GM19397 (cell line): ENCODE results near the gene CCDC91.
"Not testable (repeated sequence)": the region's sequence is repeated elsewhere in the genome, so short reads cannot be mapped to it uniquely, and the experiment has no call there.

Experiments
- ATAC-seq: cut with Tn5 transposase; IDR thresholded peaks from one replicate; pipeline ENCODE4 v1.9.1; 2021; ENCODE audit warnings: mild to moderate bottlenecking, moderate library complexity; ENCODE audit not compliant: unreplicated experiment

Gene CCDC91

GRCh38 chr12:28278499-28278898, 88.2 kb downstream of the CCDC91 start:
- no peak for ATAC-seq

GRCh38 chr12:28278960-28279359, 88.7 kb downstream of the CCDC91 start:
- no peak for ATAC-seq

DNA sequence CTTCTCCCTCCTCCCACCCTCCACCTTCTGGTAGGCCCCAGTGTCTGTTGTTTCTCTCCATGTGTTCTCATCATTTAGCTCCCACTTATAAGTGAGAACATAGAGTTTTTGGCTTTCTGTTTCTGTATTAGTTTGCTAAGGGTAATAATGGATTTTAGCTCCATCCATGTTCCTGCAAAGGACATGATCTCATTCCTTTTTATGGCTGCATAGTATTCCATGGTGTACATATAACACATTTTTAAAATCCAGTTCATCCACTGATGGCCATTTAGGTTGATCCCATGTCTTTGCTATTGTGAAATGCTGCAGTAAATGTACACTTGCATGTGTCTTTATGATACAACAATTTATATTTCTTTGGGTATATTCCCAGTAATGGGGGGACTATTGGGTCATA, 96.1 kb downstream of the CCDC91 start:
- ATAC-seq, result no peak

DNA sequence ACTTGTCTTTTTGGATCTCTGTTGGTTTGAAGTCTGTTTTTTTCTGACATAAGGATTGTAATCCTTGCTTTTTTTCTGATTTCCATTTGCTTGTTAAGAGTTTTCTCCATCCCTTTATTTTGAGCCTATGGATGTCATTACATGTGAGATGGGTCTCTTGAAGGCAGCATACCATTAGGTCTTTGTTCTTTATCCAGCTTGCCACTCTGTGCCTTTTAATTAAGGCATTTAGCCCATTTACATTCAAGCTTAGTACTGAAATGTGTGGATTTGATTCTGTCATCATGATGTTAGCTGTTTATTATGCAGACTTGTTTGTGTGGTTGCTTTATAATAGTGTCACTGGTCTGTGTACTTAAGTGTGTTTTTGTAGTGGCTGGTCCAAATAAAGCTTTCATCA, 100.0 kb downstream of the CCDC91 start:
- ATAC-seq, result no peak

DNA sequence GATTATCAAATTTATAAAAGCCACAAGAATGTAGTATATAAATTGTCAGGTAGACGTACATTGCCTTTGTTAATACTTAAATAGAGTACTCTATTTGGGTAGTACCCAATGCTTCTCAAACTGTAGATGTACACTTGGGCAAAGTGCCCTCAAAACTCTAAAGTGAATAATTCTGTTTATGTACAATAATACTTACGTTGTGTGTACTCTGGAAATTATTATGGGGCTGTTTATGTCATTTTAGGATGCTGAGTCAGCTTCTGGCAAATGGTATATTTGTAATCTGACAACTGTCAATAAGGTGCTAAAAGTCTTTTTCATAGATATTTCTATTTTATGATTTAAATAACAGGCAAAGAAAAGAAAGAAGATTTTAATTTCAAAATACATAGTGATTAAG, 102.4 kb downstream of the CCDC91 start:
- no peak for ATAC-seq

GRCh38 chr12:28294300-28294699, 104.0 kb downstream of the CCDC91 start:
- ATAC-seq, result no peak

GRCh38 chr12:28296287-28296686, 106.0 kb downstream of the CCDC91 start:
- no peak for ATAC-seq

DNA sequence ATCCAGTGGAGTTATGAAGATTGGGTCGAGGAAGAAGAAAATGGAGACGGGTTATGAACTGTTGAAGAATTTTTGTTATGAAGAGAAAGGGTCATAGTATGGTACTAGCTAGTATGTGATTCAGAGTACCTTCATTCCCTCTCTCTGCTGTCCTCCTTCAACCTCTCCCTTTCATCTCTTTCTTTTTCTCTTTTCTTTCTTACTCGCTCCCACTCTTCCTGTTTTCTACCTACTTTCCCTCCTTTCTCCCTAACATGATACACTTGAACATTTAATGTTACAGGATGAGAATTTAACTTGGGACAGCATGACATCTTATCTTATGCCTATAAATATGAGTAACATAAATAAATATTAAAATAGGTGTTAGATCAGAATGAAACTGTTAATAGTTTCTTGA, 112.9 kb downstream of the CCDC91 start:
- no peak for ATAC-seq

GRCh38 chr12:28306535-28306934, 116.3 kb downstream of the CCDC91 start:
- ATAC-seq, result no peak

- ATAC-seq, result no peak
Measured at GRCh38 chr12:28308891-28309290, 118.6 kb downstream of the CCDC91 start.

DNA sequence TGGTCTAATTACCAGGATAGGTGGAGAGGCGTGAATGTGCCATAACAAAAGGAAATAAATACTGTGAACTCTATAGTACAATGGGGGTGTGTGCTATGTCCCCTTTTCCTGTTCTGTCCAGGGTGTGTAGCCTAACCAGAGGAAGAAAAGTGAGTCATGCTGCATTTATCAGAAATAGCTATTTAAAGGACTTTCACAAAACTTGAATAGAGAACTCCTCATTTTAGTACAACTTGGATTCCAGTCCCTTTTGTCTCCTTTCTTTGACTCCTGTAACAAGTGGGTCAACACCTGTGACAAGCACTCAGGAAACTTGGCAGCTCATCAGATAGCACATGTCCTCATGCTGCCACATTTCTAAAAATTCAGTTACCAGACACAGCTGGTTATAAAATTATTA, 123.4 kb downstream of the CCDC91 start:
- no peak for ATAC-seq

DNA sequence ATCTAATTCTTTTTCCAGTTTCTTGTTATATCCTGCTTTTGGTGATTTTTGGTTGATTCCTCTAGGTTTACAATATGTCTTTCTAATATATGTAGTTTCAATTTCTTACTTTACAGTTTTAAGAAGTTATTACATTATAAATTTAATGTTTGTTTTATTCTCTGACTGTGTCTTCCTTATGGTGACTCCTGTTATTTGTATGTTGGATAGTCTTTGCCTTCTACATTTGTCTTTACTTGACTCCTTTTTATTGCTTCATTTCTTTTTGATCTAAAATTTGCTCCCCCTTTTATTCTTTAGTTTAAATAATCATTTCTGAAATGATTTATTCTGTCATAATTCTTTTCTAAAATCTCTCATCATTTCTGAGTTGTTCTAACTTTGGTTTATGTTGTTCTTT, 125.8 kb downstream of the CCDC91 start:
- ATAC-seq, result no peak

DNA sequence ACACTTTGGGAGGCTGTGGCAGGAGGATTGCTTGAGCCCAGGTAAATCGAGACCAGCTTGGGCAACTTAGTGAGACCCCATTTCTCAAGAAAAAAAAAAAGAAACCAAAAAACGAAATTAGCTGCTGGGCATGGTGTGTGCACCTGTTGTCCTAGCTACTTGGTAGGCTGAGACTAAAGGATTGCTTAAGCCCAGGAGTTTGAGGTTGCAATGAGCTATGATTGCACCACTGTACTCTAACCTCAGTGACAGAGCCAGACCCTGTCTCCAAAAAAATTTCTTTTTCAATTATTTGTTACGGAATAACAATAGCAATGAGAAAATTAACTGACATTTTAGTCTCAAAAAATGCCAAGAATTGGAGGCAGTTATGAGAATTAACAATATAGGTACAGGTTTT, 128.0 kb downstream of the CCDC91 start:
- ATAC-seq, result no peak

DNA sequence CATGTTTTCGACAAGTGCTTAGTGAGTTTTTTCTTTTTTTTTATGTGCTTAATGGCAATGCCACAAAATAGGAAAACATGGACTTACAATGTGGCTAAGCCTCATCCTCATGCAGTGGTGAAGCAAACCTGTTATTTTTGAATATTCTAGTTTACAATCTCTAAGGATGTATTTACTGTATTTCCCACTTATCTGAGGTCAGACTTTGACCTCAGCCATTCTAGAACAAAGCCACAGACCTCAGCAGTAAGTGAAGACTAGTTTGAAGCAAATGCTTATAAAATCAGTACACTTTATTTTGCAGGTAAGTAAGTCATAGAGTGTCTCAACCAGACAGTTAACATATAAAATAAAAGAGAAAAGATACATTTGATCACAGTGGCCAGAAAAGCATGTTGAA, 130.1 kb downstream of the CCDC91 start:
- ATAC-seq, result no peak

GRCh38 chr12:28327722-28328121, 137.5 kb downstream of the CCDC91 start:
- no peak for ATAC-seq

DNA sequence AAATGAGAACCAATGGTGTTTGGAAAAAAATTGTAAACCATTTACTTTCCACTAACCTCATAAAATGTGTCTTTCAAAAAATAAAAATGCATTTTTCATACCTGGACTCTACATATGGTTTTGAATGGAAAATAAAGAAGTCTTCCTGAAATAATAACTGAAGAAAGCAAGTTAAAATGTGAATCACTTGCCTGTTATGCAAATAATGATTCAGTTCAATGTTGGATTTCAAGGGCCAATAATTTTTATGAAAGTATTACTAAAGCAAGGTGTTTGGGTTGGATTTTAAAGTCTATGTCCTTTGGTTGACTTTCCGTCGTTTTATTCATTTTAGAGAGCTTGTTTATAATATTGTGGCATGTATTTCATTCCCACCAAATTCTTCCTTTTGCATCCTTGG, 138.7 kb downstream of the CCDC91 start:
- no peak for ATAC-seq

DNA sequence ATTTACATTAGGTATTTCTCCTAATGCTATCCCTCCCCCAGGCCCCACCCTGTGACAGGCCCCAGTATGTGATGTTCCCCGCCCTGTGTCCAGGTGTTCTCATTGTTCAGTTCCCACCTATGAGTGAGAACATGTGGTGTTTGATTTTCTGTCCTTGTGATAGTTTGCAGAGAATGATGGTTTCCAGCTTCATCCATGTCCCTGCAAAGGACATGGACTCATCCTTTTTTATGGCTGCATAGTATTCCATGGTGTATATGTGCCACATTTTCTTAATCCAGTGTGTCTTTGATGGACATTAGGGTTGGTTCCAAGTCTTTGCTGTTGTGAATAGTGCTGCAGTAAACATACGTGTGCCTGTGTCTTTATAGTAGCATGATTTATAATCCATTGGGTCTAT, 139.5 kb downstream of the CCDC91 start:
- not testable (repeated sequence) for ATAC-seq

- not testable (repeated sequence) for ATAC-seq
Measured at GRCh38 chr12:28330232-28330631, 140.0 kb downstream of the CCDC91 start.

DNA sequence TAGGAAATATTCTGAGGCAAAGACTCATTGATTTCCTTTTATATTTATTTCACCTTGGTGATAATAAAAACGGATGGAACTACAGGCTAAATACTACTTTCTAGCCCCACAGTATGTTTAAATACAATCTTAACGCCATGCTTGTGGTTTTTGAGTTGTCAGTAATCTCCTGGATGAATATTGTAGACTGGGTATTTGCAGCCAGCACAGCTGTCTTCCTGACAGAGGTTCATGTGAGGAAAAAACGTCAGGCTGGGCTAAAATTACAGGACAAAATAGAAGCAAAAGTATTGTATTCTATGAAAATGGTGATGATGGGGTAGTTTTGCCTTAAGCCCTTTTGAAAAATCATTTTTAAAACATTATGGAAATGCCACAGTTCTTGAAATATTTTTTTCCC, 140.9 kb downstream of the CCDC91 start:
- ATAC-seq, result no peak

- no peak for ATAC-seq
Measured at GRCh38 chr12:28340261-28341045, 150.2 kb downstream of the CCDC91 start.

- no peak for ATAC-seq
Measured at GRCh38 chr12:28343713-28344112, 153.5 kb downstream of the CCDC91 start.

- no peak for ATAC-seq
Measured at GRCh38 chr12:28346567-28346966, 156.3 kb downstream of the CCDC91 start.

DNA sequence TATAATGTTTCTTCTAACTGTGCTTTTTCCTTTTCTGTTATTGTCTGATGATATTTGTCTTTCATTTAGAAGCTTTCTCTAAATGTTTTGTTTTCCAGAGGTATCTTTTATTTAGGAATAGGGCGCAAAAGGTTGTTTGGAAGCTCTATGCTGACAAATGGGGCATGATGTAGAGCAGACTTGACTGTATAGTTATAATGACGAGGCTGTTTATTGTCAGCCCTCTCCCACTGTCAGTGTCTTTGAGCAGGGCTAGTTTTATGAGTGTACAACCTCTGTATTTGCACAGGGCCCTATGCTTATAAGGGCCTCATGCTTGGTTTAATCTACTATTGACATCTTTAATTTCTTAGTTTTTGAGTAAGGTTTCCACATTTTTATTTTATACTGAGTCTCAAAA, 158.9 kb downstream of the CCDC91 start:
- no peak for ATAC-seq
